ENCODE results near the gene ASCL3. TPM values are rescaled to one million over a fixed set of nuclear protein-coding genes. Genes with fewer than 3 reads are reported as not detected.

The ASCL3 gene
- polyA plus RNA-seq, 1 donor from 2014 or later, result not detected

- TF ChIP-seq EZH2 (IDR thresholded peaks at IDR 0.05; ENCODE audit: borderline replicate concordance, insufficient read depth, low read length, poor library complexity, severe bottlenecking), result no peak
- no peak within 1 kb of the TSS for H3K9ac ChIP-seq (ENCODE audit: low read length)
- H3K36me3 ChIP-seq (ENCODE audit: insufficient read depth, low read length), result no peaks in the 10 kb centered on the region
- H3K9me3 ChIP-seq (ENCODE audit: low read length), result no peaks in the 10 kb centered on the region
- no peaks in the 10 kb centered on the region for H3K79me2 ChIP-seq (replicated peaks; ENCODE audit: insufficient read depth, low read length)
- no peaks in the 10 kb centered on the region for H3F3A ChIP-seq (ENCODE audit: insufficient read depth, low read length, poor library complexity, severe bottlenecking)
- H4K20me1 ChIP-seq (ENCODE audit: insufficient read depth), result no peaks in the 10 kb centered on the region
- no peaks in the 10 kb centered on the region for H3K9me2 ChIP-seq (ENCODE audit: insufficient read depth, low read length)
- H3K27ac ChIP-seq (ENCODE audit: low read length), result no peak within 1 kb of the TSS
- H2AFZ ChIP-seq (ENCODE audit: low read depth, low read length), result no peak within 1 kb of the TSS
- H3K27me3 ChIP-seq (ENCODE audit: insufficient read depth, low read depth, low read length), result no peaks in the 10 kb centered on the region
- H3K4me2 ChIP-seq (ENCODE audit: low read length), result no peak within 1 kb of the TSS
- H3K4me3 ChIP-seq (ENCODE audit: low read length), result no peak within 1 kb of the TSS
These were observed 10.1 kb downstream of the ASCL3 start, which contains the start of gene C11orf16 for GRCh38 chr11:8932564-8933180. TSS of gene C11orf16 (minus strand) at chr11:8932947. CDS start at chr11:8932308, 639 bp downstream.

- H3K9me2 ChIP-seq (ENCODE audit: insufficient read depth, low read length), result no peaks in the 10 kb centered on the region
- H4K20me1 ChIP-seq (ENCODE audit: insufficient read depth), result no peaks in the 10 kb centered on the region
- peaks cover under 1% of the 10 kb centered on the region for H3K36me3 ChIP-seq (ENCODE audit: insufficient read depth, low read length)
- H3K4me3 ChIP-seq (ENCODE audit: low read length), result no peak overlapping the region
- no peak overlapping the region for H3K4me2 ChIP-seq (ENCODE audit: low read length)
- no peaks in the 10 kb centered on the region for H3F3A ChIP-seq (ENCODE audit: insufficient read depth, low read length, poor library complexity, severe bottlenecking)
- no peaks in the 10 kb centered on the region for H3K79me2 ChIP-seq (replicated peaks; ENCODE audit: insufficient read depth, low read length)
- TF ChIP-seq REST (IDR thresholded peaks at IDR 0.05; ENCODE audit: borderline replicate concordance) (no peak), EZH2 (IDR thresholded peaks at IDR 0.05; ENCODE audit: borderline replicate concordance, insufficient read depth, low read length, poor library complexity, severe bottlenecking) (no peak), RAD21 (conservative IDR thresholded peaks at IDR 0.05) (no peak), CTCF (IDR thresholded peaks at IDR 0.05; ENCODE audit: poor library complexity, severe bottlenecking) (no peak), SMC3 (conservative IDR thresholded peaks at IDR 0.05; ENCODE audit: poor library complexity) (no peak), MXI1 (conservative IDR thresholded peaks at IDR 0.05; ENCODE audit: poor library complexity, severe bottlenecking) (no peak), POLR2AphosphoS5 (IDR thresholded peaks at IDR 0.05) (no peak), TAF1 (IDR thresholded peaks at IDR 0.05; ENCODE audit: low read depth) (no peak), EP300 (conservative IDR thresholded peaks at IDR 0.05; ENCODE audit: poor library complexity, severe bottlenecking) (no peak)
- H3K27me3 ChIP-seq (ENCODE audit: insufficient read depth, low read depth, low read length), result no peaks in the 10 kb centered on the region
- H2AFZ ChIP-seq (ENCODE audit: low read depth, low read length), result no peak overlapping the region
- H3K27ac ChIP-seq (ENCODE audit: low read length), result no peak overlapping the region
- no peak overlapping the region for H3K9ac ChIP-seq (ENCODE audit: low read length)
- H3K9me3 ChIP-seq (ENCODE audit: low read length), result no peaks in the 10 kb centered on the region
These were observed 12.2 kb downstream of the ASCL3 start for GRCh38 chr11:8930456-8931175.
